ENCODE measurements around the gene HIBADH. TPM values are rescaled to one million over a fixed set of nuclear protein-coding genes. Genes with fewer than 3 reads are reported as not detected.

The HIBADH gene
- total RNA-seq, 4 donors from 2014 or later, result 38.9 to 58.8 (median 52.2) TPM

GRCh38 chr7:27600247-27600646, 62.4 kb downstream of the HIBADH start:
- Histone ChIP-seq H3K27ac (no peak overlapping the region), H3K36me3 (no peaks in the 10 kb centered on the region), H3K27me3 (no peaks in the 10 kb centered on the region), H3K4me1 (no peaks in the 10 kb centered on the region), H3K9me3 (no peaks in the 10 kb centered on the region), H3K4me3 (no peak overlapping the region)
- no peak for DNase-seq
- TF ChIP-seq POLR2A (IDR thresholded peaks at IDR 0.05), result no peak
- intact Hi-C loops (cut with DNase I; ENCODE audit: low total_unique reads), result no loop called here

DNA sequence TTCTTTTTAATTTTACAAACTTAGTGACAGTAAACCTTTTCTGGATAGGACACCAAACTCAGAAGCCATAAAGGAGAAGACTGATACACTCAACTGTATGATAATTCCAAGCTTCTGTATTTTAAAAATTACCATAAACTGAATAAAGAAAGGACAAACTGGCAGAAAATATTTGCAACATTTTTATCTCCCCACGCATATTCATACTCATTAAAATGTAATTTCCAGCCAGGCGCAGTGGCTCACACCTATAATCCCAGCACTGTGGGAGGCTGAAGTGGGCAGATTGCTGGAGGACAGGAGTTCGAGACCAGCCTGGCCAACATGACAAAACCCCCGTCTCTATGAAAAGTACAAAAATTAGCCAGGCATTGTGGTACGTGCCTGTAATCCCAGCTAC, 67.7 kb downstream of the HIBADH start:
- intact Hi-C loops (cut with DNase I; ENCODE audit: low total_unique reads), result no loop called here

GRCh38 chr7:27593226-27593625, 69.5 kb downstream of the HIBADH start:
- no peaks in the 10 kb centered on the region for H3K27me3 ChIP-seq

More for the DNA sequence above, 67.7 kb downstream of the HIBADH start:
- DNase-seq, result no peak
- no peaks in the 10 kb centered on the region for H3K4me1 ChIP-seq
- H3K4me3 ChIP-seq, result no peak overlapping the region
- H3K36me3 ChIP-seq, result no peaks in the 10 kb centered on the region
- no peaks in the 10 kb centered on the region for H3K27me3 ChIP-seq
- TF ChIP-seq CTCF (IDR thresholded peaks at IDR 0.05) (no peak), POLR2A (IDR thresholded peaks at IDR 0.05) (no peak)
- no peaks in the 10 kb centered on the region for H3K9me3 ChIP-seq
- no peak overlapping the region for H3K27ac ChIP-seq

DNA sequence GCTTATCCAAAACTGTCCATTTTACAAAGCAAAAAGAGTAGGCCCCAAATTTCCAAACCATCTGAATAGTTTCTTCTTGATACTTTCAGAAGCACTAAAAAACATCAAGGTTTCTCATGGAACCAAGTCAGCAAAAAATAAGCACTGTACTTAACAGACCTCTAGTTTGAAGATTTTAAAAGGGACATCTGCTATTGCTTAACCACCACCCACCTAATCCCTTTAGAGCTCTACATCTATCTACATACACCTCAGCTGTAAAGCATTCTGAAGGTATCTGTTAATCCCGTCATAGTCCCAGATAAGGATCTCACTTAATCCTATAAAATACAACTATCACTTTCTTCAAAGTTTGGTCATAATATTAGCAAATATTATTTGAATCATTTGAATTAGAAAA, 72.3 kb downstream of the HIBADH start:
- Histone ChIP-seq H3K9me3 (no peaks in the 10 kb centered on the region), H3K27ac (no peak overlapping the region), H3K27me3 (no peaks in the 10 kb centered on the region), H3K36me3 (no peaks in the 10 kb centered on the region), H3K4me3 (no peak overlapping the region), H3K4me1 (no peaks in the 10 kb centered on the region)
- intact Hi-C loops (cut with DNase I; ENCODE audit: low total_unique reads), result no loop called here
- DNase-seq, result no peak
- TF ChIP-seq POLR2A (IDR thresholded peaks at IDR 0.05) (no peak), CTCF (IDR thresholded peaks at IDR 0.05) (no peak)

More at GRCh38 chr7:27593226-27593625, 69.5 kb downstream of the HIBADH start:
- Histone ChIP-seq H3K27ac (no peak overlapping the region), H3K4me1 (no peaks in the 10 kb centered on the region), H3K36me3 (no peaks in the 10 kb centered on the region), H3K4me3 (no peak overlapping the region), H3K9me3 (no peaks in the 10 kb centered on the region)
- intact Hi-C loops (cut with DNase I; ENCODE audit: low total_unique reads), result no loop called here
- DNase-seq, result no peak
- TF ChIP-seq POLR2A (IDR thresholded peaks at IDR 0.05) (no peak), CTCF (IDR thresholded peaks at IDR 0.05) (no peak)

- Histone ChIP-seq H3K27ac (no peak overlapping the region), H3K4me1 (no peaks in the 10 kb centered on the region), H3K27me3 (no peaks in the 10 kb centered on the region), H3K4me3 (no peak overlapping the region), H3K36me3 (no peaks in the 10 kb centered on the region), H3K9me3 (no peaks in the 10 kb centered on the region)
- intact Hi-C loops (cut with DNase I; ENCODE audit: low total_unique reads), result no loop called here
- TF ChIP-seq POLR2A (IDR thresholded peaks at IDR 0.05) (no peak), CTCF (IDR thresholded peaks at IDR 0.05) (no peak)
- no peak for DNase-seq
These were observed 75.3 kb downstream of the HIBADH start for GRCh38 chr7:27587429-27587828.

DNA sequence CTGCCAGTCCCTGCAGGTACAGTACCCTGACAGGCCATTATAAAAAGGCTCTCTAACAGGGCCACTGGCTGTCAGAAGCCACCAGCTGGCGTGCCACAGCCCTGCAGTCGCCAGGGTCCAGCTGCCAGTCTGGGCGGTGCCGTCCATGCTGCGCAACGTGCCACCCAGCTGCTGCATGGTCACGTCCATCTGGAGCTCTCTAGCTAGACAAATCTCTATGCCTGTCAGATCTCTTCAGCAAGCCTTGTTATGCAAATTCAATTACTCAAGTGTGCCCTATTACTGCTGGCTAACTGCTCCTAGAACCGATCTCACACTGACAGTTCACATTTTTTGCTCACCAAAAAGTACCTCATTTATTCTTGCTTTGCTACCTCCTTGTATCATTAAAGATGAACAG, 75.9 kb downstream of the HIBADH start:
- no peak for DNase-seq
- Histone ChIP-seq H3K4me1 (no peaks in the 10 kb centered on the region), H3K27me3 (no peaks in the 10 kb centered on the region), H3K9me3 (no peaks in the 10 kb centered on the region), H3K27ac (no peak overlapping the region), H3K36me3 (no peaks in the 10 kb centered on the region), H3K4me3 (no peak overlapping the region)
- TF ChIP-seq POLR2A (IDR thresholded peaks at IDR 0.05), result no peak
- no peak for TF ChIP-seq CTCF (IDR thresholded peaks at IDR 0.05)
- intact Hi-C loops (cut with DNase I; ENCODE audit: low total_unique reads), result no loop called here
